ENCODE measurements around the gene ZNF385B.

ZNF385B gene

GRCh38 chr2:179454443-179455171 lies 406.8 kb downstream of the ZNF385B start:
- no peak overlapping the region for H3K4me3 ChIP-seq (ENCODE audit: low read length)
- TF ChIP-seq ZNF274 (IDR thresholded peaks at IDR 0.05; ENCODE audit: low read depth, low read length), result no peak

- no peak for TF ChIP-seq ZNF274 (IDR thresholded peaks at IDR 0.05; ENCODE audit: low read depth, low read length)
- H3K4me3 ChIP-seq (ENCODE audit: low read length), result no peak overlapping the region
These were observed 412.4 kb downstream of the ZNF385B start for GRCh38 chr2:179449010-179449409.

- H3K4me3 ChIP-seq (ENCODE audit: low read length), result no peak overlapping the region
- TF ChIP-seq ZNF274 (IDR thresholded peaks at IDR 0.05; ENCODE audit: low read depth, low read length), result no peak
These were observed 413.5 kb downstream of the ZNF385B start for GRCh38 chr2:179447839-179448447.

- no peak overlapping the region for H3K4me3 ChIP-seq (ENCODE audit: low read length)
- no peak for TF ChIP-seq ZNF274 (IDR thresholded peaks at IDR 0.05; ENCODE audit: low read depth, low read length)
These were observed 414.0 kb downstream of the ZNF385B start for GRCh38 chr2:179447421-179447820.

- no peak overlapping the region for H3K4me3 ChIP-seq (ENCODE audit: low read length)
- no peak for TF ChIP-seq ZNF274 (IDR thresholded peaks at IDR 0.05; ENCODE audit: low read depth, low read length)
These were observed 414.8 kb downstream of the ZNF385B start for GRCh38 chr2:179446476-179447141.

- no peak overlapping the region for H3K4me3 ChIP-seq (ENCODE audit: low read length)
- no peak for TF ChIP-seq ZNF274 (IDR thresholded peaks at IDR 0.05; ENCODE audit: low read depth, low read length)
These were observed 417.4 kb downstream of the ZNF385B start for GRCh38 chr2:179444056-179444455.

- H3K4me3 ChIP-seq (ENCODE audit: low read length), result no peak overlapping the region
- TF ChIP-seq ZNF274 (IDR thresholded peaks at IDR 0.05; ENCODE audit: low read depth, low read length), result no peak
These were observed 418.2 kb downstream of the ZNF385B start for GRCh38 chr2:179443180-179443579.

GRCh38 chr2:179442206-179442605 lies 419.2 kb downstream of the ZNF385B start:
- no peak for TF ChIP-seq ZNF274 (IDR thresholded peaks at IDR 0.05; ENCODE audit: low read depth, low read length)

GRCh38 chr2:179441551-179441950 lies 419.9 kb downstream of the ZNF385B start:
- no peak overlapping the region for H3K4me3 ChIP-seq (ENCODE audit: low read length)
- no peak for TF ChIP-seq ZNF274 (IDR thresholded peaks at IDR 0.05; ENCODE audit: low read depth, low read length)

More at GRCh38 chr2:179442206-179442605, 419.2 kb downstream of the ZNF385B start:
- H3K4me3 ChIP-seq (ENCODE audit: low read length), result no peak overlapping the region

GRCh38 chr2:179440642-179441251 lies 420.7 kb downstream of the ZNF385B start:
- TF ChIP-seq ZNF274 (IDR thresholded peaks at IDR 0.05; ENCODE audit: low read depth, low read length), result no peak
- H3K4me3 ChIP-seq (ENCODE audit: low read length), result no peak overlapping the region

- H3K4me3 ChIP-seq (ENCODE audit: low read length), result no peak overlapping the region
- no peak for TF ChIP-seq ZNF274 (IDR thresholded peaks at IDR 0.05; ENCODE audit: low read depth, low read length)
These were observed 422.8 kb downstream of the ZNF385B start for GRCh38 chr2:179438654-179439053.

- H3K4me3 ChIP-seq (ENCODE audit: low read length), result no peak overlapping the region
- TF ChIP-seq ZNF274 (IDR thresholded peaks at IDR 0.05; ENCODE audit: low read depth, low read length), result no peak
These were observed 424.0 kb downstream of the ZNF385B start for GRCh38 chr2:179437430-179437829.

- no peak overlapping the region for H3K4me3 ChIP-seq (ENCODE audit: low read length)
- no peak for TF ChIP-seq ZNF274 (IDR thresholded peaks at IDR 0.05; ENCODE audit: low read depth, low read length)
These were observed 425.8 kb downstream of the ZNF385B start for GRCh38 chr2:179435566-179435965.

GRCh38 chr2:179435000-179435399 lies 426.4 kb downstream of the ZNF385B start:
- H3K4me3 ChIP-seq (ENCODE audit: low read length), result no peak overlapping the region
- TF ChIP-seq ZNF274 (IDR thresholded peaks at IDR 0.05; ENCODE audit: low read depth, low read length), result no peak

All from GM08714 (cell line).